A549 treated with GW870086 at 1 μM for 4 hours (cell line): ENCODE results near the gene SESN3. TPM values are rescaled to one million over a fixed set of nuclear protein-coding genes. Genes with fewer than 3 reads are reported as not detected.

Source experiments
- total RNA-seq: library from RNA; stranded (reverse); fragments of 200-300 nt; extraction: Qiagen RNA extraction; gene quantifications from 5 replicates; pipeline ENCODE4 v1.2.3, GENCODE V29; 2022; ENCODE audit warnings: low read depth

SESN3 gene, protein sequence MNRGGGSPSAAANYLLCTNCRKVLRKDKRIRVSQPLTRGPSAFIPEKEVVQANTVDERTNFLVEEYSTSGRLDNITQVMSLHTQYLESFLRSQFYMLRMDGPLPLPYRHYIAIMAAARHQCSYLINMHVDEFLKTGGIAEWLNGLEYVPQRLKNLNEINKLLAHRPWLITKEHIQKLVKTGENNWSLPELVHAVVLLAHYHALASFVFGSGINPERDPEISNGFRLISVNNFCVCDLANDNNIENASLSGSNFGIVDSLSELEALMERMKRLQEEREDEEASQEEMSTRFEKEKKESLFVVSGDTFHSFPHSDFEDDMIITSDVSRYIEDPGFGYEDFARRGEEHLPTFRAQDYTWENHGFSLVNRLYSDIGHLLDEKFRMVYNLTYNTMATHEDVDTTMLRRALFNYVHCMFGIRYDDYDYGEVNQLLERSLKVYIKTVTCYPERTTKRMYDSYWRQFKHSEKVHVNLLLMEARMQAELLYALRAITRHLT
- 0.06 to 0.22 TPM (median 0.10 TPM) in 5 replicates for total RNA-seq

DNA sequence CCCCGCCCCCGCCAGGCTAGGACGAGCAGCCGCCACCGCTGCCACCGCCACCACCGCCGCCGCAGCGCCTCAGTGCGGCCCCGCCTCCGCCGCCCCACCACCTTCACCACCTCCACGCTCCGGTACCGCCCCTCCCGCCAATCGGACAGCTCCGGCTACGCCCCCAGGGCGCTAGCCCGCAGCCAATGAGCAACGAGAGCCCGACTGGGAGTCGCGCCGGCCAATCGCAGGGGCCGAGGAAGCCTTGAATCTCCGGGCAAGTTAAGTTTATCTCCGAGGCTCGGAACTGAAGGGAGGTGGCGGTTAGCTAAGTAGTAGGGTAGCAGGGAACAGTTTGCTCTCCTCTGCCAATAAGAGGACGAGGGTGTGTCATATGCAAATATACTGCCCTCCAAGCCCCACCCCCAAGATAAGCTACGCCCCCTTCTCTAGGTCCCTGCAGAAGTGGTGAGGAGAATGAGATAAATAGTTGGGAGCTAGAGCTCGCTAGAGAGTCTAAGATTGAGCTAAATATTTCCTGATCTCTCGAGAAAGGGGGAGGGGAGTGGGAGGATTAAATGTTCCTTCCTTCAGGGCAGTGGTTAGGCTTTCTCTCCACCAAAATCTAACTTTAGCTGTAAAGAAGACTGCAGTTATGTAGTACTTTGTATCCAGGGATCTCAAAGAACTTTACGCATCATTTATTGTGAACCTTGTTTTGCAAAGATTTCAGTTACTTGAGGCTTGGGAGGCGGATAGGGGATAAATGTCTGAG, at the start of gene SESN3:
Gene SESN3, minus strand, starts transcription at position 76 of the 754 bp plus-strand sequence. CDS start 342 bp downstream, outside the sequence.

Other genes starting within 250 kb of the SESN3 start
- gene KDM4E, start 205.9 kb downstream of the SESN3 start, total RNA-seq, result not detected in 5 replicates
- not detected in 5 replicates for gene KDM4F, start 181.8 kb downstream of the SESN3 start, total RNA-seq
- 18.2 to 21.4 TPM (median 20.1 TPM) in 5 replicates for gene SRSF8, start 164.3 kb downstream of the SESN3 start, total RNA-seq
- 14.3 to 18.7 TPM (median 17.1 TPM) in 5 replicates for gene ENDOD1, start 141.4 kb downstream of the SESN3 start, total RNA-seq